SK-N-MC (cell line): Measurements from ENCODE around the gene RIMBP2.

Source experiments
- EZH2 ChIP-seq: fragments of 200-600 bp; sonication (generic); IDR thresholded peaks from one replicate; pipeline ENCODE4 v1.6.1; 2017; ENCODE audit warnings: antibody characterized with exemption
- FOXP2 ChIP-seq: optimal IDR thresholded peaks from 2 replicates; pipeline ENCODE3; 2011; ENCODE audit warnings: mild to moderate bottlenecking, moderate library complexity; ENCODE audit not compliant: insufficient read depth; ENCODE audit errors: extremely low read length, control extremely low read depth
- POLR2AphosphoS5 ChIP-seq: IDR thresholded peaks from 2 replicates; pipeline ENCODE4 v1.6.1; 2012; ENCODE audit warnings: mild to moderate bottlenecking, low read depth, low read length, borderline replicate concordance

DNA sequence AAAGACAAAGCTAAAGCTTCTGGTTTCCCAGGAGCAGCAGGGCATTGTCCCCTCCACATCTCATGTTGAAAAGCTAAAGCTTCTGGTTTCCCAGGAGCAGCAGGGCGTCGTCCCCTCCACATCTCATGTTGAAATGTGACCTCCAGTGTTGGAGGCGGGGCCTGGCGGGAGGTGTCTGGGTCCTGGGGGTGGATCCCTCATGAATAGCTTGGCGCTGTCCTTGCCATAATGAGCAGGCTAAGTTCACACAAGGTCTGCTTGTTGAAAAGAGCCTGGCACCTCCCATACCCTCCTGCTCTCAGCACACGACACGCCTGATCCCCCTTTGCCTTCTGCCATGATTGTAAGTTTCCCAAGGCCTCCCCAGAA lies 254.7 kb downstream of the RIMBP2 start:
- no peak for TF ChIP-seq EZH2
- TF ChIP-seq POLR2AphosphoS5, result no peak
- TF ChIP-seq FOXP2, result no peak
